GF-D8 (cell line): ENCODE data around the gene TMEM106A.
"Not testable (repeated sequence)": the region's sequence is repeated elsewhere in the genome, so short reads cannot be mapped to it uniquely, and the experiment has no call there.

Experiments
- DNase-seq: peaks from one replicate; lab custom pipeline; 2025; lab: John Stamatoyannopoulos, UW

Gene TMEM106A

GRCh38 chr17:43215341-43215740 is 3.7 kb downstream of the TMEM106A start:
- DNase-seq, result no peak

GRCh38 chr17:43216369-43216761 is 4.7 kb downstream of the TMEM106A start:
- no peak for DNase-seq

- DNase-seq, result no peak
These were observed 5.3 kb downstream of the TMEM106A start for GRCh38 chr17:43216762-43217613.

GRCh38 chr17:43217614-43218087 is 6.0 kb downstream of the TMEM106A start:
- DNase-seq, result no peak

- no peak for DNase-seq
These were observed 7.3 kb downstream of the TMEM106A start for GRCh38 chr17:43219001-43219400.

- no peak for DNase-seq
These were observed 8.2 kb downstream of the TMEM106A start for GRCh38 chr17:43219746-43220380.

GRCh38 chr17:43220511-43221125 is 8.9 kb downstream of the TMEM106A start:
- no peak for DNase-seq

GRCh38 chr17:43224146-43224705 is 12.6 kb downstream of the TMEM106A start:
- no peak for DNase-seq

GRCh38 chr17:43226393-43226792 is 14.7 kb downstream of the TMEM106A start:
- no peak for DNase-seq

GRCh38 chr17:43228020-43228782 is 16.5 kb downstream of the TMEM106A start, which contains the start of gene CCDC200:
Gene CCDC200 (minus strand): TSS chr17:43228623. CDS start chr17:43228554, 69 bp downstream.
- DNase-seq, result not testable (repeated sequence)

GRCh38 chr17:43231205-43232020 is 19.7 kb downstream of the TMEM106A start:
- not testable (repeated sequence) for DNase-seq

- DNase-seq, result not testable (repeated sequence)
These were observed 20.5 kb downstream of the TMEM106A start for GRCh38 chr17:43232021-43232699.

- DNase-seq, result not testable (repeated sequence)
These were observed 21.6 kb downstream of the TMEM106A start for GRCh38 chr17:43233263-43233662.

- DNase-seq, result not testable (repeated sequence)
These were observed 22.2 kb downstream of the TMEM106A start, which contains the start of gene RNU2-1 for GRCh38 chr17:43233877-43234276. Gene RNU2-1 (minus strand): TSS chr17:43233977.

GRCh38 chr17:43239597-43239996 is 27.9 kb downstream of the TMEM106A start:
- DNase-seq, result not testable (repeated sequence)

GRCh38 chr17:43240596-43241352 is 29.1 kb downstream of the TMEM106A start:
- DNase-seq, result not testable (repeated sequence)

- DNase-seq, result not testable (repeated sequence)
These were observed 34.8 kb downstream of the TMEM106A start for GRCh38 chr17:43246456-43246855.
